Fibroblast of mammary gland (primary cell): ENCODE measurements around the gene STOM.

Experiments used
- DNase-seq: peaks from one replicate; pipeline ENCODE4 v3.0.0-alpha.2; 2010; ENCODE audit warnings: low read depth
- H3K4me3 ChIP-seq: 2 replicates; pipeline ENCODE4 v1.5.1; 2011; ENCODE audit warnings: low read depth, mild to moderate bottlenecking, low read length, moderate library complexity; ENCODE audit not compliant: control insufficient read depth
- TF ChIP-seq, protein P1 (sequence below): conservative IDR thresholded peaks from 2 replicates; pipeline ENCODE4 v1.5.1; 2011; ENCODE audit warnings: low read depth, low read length, inconsistent platforms; ENCODE audit not compliant: control insufficient read depth, insufficient read depth

The STOM gene

GRCh38 chr9:121339437-121339836 lies 30.6 kb downstream of the STOM start:
- no peak overlapping the region for H3K4me3 ChIP-seq
- TF ChIP-seq, protein P1, sequence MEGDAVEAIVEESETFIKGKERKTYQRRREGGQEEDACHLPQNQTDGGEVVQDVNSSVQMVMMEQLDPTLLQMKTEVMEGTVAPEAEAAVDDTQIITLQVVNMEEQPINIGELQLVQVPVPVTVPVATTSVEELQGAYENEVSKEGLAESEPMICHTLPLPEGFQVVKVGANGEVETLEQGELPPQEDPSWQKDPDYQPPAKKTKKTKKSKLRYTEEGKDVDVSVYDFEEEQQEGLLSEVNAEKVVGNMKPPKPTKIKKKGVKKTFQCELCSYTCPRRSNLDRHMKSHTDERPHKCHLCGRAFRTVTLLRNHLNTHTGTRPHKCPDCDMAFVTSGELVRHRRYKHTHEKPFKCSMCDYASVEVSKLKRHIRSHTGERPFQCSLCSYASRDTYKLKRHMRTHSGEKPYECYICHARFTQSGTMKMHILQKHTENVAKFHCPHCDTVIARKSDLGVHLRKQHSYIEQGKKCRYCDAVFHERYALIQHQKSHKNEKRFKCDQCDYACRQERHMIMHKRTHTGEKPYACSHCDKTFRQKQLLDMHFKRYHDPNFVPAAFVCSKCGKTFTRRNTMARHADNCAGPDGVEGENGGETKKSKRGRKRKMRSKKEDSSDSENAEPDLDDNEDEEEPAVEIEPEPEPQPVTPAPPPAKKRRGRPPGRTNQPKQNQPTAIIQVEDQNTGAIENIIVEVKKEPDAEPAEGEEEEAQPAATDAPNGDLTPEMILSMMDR: no peak
- no peak for DNase-seq

DNA sequence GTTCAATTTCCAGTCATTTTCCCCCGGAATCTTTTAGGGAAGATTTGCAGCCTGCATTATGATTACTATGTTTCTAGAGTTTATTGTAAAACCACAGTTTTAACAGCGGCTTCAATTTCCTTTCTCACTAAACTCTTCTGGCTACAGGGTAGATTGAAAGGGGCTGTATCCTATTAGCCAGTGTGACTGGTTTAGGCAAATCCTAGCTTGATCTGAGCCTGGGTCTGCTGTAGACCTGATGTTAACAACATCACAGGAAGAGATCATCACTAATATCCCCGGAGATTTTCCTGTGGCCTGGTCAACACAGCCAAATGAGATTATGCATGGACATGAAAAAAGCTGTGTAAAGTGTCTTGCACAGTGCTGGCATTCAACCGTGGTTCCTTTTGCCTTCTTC lies 33.4 kb downstream of the STOM start:
- no peak overlapping the region for H3K4me3 ChIP-seq
- TF ChIP-seq, protein P1: no peak
- DNase-seq: no peak

DNA sequence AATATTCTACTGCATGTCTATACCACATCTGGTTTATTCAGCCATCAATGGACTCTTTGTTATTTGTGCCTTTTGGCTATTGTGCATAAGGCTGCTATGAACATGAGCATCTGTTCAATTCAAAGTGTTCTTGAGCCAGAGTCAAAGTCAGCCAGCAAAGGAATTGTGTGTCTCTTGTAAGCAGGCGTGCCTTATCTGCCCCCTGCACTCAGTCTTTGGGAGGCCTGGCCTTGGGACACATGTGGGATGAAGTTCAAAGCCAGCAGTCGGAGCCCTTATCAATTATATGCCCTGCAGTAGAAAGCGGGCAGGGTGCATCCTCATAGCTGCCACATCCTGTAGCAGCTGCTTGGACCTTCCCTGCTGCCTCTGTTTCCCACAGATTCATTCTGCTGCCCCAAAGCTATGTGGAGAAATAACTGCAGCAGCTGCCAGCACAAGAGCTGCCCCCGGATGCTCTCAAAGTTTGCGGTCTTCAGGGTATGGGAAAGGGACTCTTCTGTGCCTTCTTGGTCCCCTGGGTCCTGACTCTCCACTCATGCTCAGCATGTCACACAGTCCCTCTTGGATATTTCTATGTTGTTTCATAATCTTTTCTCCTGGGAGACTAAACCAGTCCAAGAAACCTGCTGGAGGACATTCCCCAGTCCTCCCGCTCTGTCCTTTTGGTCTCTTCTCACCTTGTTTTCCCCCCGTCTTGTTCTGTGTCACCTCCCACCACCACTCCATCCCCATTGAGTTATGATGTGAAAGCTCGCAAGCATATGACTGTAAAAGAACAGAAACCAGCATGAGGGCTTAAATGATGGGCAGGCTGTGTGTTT lies 35.9 kb downstream of the STOM start:
- TF ChIP-seq, protein P1: no peak

GRCh38 chr9:121331992-121332685 lies 37.9 kb downstream of the STOM start:
- no peak overlapping the region for H3K4me3 ChIP-seq
- peak; percentile 77 for DNase-seq
- TF ChIP-seq, protein P1: peak; percentile 54

More for the DNA sequence above, 35.9 kb downstream of the STOM start:
- H3K4me3 ChIP-seq: no peak overlapping the region
- no peak for DNase-seq

- peak; percentile 36 for DNase-seq
- TF ChIP-seq, protein P1: no peak
Measured at GRCh38 chr9:121331549-121331948, 38.5 kb downstream of the STOM start.

GRCh38 chr9:121328876-121329681 lies 41.0 kb downstream of the STOM start:
- TF ChIP-seq, protein P1: no peak
- DNase-seq: no peak

More at GRCh38 chr9:121331549-121331948, 38.5 kb downstream of the STOM start:
- H3K4me3 ChIP-seq: no peak overlapping the region

More at GRCh38 chr9:121328876-121329681, 41.0 kb downstream of the STOM start:
- H3K4me3 ChIP-seq: no peak overlapping the region
